Measurements from ENCODE around the gene KIF4A.
"Not testable (repeated sequence)": the region's sequence is repeated elsewhere in the genome, so short reads cannot be mapped to it uniquely, and the experiment has no call there.

KIF4A gene, protein sequence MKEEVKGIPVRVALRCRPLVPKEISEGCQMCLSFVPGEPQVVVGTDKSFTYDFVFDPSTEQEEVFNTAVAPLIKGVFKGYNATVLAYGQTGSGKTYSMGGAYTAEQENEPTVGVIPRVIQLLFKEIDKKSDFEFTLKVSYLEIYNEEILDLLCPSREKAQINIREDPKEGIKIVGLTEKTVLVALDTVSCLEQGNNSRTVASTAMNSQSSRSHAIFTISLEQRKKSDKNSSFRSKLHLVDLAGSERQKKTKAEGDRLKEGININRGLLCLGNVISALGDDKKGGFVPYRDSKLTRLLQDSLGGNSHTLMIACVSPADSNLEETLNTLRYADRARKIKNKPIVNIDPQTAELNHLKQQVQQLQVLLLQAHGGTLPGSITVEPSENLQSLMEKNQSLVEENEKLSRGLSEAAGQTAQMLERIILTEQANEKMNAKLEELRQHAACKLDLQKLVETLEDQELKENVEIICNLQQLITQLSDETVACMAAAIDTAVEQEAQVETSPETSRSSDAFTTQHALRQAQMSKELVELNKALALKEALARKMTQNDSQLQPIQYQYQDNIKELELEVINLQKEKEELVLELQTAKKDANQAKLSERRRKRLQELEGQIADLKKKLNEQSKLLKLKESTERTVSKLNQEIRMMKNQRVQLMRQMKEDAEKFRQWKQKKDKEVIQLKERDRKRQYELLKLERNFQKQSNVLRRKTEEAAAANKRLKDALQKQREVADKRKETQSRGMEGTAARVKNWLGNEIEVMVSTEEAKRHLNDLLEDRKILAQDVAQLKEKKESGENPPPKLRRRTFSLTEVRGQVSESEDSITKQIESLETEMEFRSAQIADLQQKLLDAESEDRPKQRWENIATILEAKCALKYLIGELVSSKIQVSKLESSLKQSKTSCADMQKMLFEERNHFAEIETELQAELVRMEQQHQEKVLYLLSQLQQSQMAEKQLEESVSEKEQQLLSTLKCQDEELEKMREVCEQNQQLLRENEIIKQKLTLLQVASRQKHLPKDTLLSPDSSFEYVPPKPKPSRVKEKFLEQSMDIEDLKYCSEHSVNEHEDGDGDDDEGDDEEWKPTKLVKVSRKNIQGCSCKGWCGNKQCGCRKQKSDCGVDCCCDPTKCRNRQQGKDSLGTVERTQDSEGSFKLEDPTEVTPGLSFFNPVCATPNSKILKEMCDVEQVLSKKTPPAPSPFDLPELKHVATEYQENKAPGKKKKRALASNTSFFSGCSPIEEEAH

GRCh38 chrX:70289793-70290770 is at the start of gene KIF4A, which contains the start of gene PDZD11:
TSS of gene KIF4A (plus strand) at chrX:70290104. CDS start at chrX:70290459, 355 bp downstream.
TSS of gene PDZD11 (minus strand) at chrX:70289927. CDS start at chrX:70289341, 586 bp downstream.
- DNase-seq (ENCODE audit: low spot score), result peak; percentile 88

GRCh38 chrX:70240751-70241150 is 49.2 kb upstream of the KIF4A start:
- no peak for DNase-seq (ENCODE audit: low spot score)

- DNase-seq (ENCODE audit: low spot score), result no peak
Measured at GRCh38 chrX:70241501-70241900, 48.4 kb upstream of the KIF4A start.

DNA sequence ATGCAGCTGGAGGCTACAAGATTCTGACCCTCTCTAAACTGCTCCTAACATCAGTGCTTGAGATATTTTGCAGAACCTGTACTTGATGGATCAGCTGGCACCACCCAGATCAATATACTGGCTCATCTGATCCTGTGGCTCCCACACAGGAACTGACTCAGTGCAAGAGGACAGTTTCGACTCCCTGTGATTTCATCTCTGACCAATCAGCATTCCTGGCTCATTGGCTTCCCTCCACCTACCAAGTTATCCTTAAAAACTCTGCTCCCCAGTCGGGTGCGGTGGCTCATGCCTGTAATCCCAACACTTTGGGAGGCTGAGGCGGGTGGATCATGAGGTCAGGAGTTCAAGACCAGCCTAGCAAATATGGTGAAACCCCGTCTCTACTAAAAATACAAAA is 46.3 kb upstream of the KIF4A start:
- DNase-seq (ENCODE audit: low spot score), result not testable (repeated sequence)

DNA sequence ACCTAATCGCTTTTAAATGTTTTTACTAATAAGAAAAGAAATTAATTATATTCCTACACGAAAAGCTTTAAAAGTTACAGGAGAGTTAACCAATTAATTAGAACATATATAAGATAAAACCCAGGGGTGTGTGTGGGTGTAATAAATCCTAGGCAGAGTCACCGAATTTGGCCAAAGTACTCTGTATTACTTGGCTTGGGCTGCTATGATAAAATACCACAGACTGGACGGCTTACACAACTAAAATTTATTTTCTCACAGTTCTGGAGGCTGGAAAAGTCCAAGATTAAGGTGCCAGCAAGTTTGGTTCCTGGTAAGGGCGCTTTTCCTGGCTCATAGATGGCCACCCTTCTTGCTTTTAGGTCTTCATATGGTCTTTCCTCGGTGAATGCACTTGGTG is 45.0 kb upstream of the KIF4A start:
- DNase-seq (ENCODE audit: low spot score), result no peak

DNA sequence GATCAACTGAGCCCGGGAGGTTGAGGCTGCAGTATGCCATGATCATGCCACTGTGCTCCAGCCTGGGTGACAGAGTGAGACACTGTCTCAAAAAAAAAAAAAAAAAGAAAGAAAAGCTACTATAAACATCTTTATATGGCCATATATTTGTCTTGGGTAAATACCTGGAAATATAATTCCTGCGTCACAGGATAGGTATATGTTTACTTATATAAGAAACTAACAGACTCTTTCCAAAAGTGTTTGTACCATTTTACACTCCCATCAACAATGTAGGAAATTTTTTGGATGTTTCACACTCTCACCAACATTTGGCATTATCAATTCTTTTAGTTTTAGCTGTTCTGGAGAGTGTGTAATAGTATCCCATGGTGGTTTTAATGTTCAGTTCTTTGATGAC is 42.7 kb upstream of the KIF4A start:
- DNase-seq (ENCODE audit: low spot score), result no peak

GRCh38 chrX:70252491-70252890 is 37.4 kb upstream of the KIF4A start:
- DNase-seq (ENCODE audit: low spot score), result no peak

DNA sequence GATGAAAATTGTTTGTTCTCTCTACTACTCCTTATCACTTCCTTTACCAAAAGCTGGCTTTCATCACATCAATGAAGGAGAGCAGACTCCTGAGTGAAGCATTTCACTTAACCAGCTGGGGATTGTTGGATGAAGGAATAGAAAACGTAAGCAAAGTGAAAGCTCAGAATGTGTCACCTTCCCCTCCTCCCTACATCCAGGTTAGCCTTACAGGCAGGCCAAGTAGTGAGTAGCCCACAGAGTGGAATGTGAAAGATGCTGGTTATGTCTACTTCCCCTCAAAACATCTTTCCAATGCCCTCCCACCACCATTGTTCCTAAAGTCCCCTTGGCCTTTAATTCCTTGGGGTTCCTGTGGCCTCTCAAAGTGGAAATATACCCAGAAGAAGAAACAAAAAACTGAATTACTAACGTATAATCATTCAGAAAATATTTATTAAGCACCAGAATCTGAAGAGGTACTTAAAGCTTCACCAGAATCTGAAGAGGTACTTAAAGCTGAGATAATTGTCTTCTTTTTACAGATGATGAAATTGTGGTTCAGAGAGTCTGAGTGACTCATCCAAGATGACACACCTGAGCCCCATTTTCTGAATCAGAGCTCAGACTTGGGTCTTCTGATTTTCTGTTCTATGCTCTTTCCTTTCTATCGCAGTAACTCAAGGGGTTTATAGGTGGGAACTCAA is 36.4 kb upstream of the KIF4A start:
- no peak for DNase-seq (ENCODE audit: low spot score)

DNA sequence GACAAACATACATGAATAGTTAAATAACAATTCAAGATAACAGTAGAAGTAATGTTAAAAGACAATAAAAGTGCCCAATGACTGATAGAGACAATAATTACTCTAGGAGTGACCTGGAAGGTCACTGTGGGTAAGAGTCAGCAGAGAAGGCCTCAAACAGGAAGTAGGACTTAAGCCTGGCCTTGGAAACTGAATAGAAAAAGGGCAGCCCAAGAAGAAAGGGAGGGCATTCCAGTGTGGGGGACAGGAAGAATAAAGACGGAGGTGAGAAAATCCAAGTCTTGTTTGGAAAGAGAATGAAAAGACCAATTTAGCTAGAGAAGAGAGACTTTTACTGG is 35.9 kb upstream of the KIF4A start:
- no peak for DNase-seq (ENCODE audit: low spot score)

DNA sequence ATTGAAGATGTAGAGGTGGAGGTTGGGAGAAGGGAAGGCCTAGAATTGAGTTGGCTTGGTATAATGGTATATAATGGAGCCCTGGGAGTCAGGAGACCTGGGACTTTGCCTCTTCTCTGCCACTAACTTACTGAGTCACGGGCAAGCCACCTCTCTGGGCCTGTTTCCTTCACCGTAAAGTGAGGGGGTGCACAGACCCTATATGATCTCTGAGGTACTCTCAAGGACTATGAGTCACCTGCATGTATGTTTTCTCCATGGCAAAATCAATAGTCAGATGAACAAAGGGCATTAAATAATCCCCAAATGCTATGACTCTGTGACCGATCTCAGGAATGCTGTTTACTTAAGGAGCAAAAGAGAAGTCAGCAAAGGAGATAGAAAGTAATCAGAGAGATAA is 35.0 kb upstream of the KIF4A start:
- DNase-seq (ENCODE audit: low spot score), result no peak

DNA sequence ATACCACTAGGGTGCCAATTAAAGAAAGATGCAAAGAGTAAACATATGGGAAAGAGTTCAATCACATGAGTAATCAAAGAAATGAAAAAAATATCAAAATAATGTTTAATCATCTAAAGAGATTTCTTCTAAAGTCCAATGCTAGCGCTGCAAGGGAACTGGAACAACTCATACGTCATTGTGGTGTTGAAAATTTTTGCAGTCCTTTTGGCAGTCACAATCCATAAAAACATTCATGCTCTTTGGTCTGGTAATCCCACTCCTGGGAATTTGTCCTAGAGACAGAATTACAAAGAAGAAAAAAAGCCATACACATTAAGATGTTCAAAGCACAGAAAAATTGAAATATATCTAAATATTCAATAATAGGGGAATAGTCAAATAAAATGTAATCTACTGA is 34.5 kb upstream of the KIF4A start:
- DNase-seq (ENCODE audit: low spot score), result no peak

GRCh38 chrX:70257423-70258288 is 32.2 kb upstream of the KIF4A start:
- no peak for DNase-seq (ENCODE audit: low spot score)

DNA sequence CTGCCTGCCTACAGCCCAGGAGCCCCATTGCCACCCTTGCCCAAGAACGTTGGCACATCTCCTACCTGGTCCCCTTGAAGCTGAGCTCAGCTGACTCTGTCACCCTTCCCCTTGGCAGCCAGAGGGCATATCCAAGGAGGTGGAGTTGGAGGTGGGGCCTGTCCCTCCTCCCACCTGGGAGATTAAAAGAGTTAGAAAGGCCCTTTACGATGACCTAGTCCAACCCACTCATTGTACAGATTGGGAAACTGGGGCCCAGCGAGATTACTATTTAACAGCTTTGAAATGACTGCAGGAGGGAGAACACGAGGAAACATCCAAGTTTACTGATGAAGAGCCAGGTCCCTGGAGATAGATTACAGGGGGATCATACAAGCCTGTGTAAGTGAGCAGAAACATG is 29.8 kb upstream of the KIF4A start, which contains the start of gene P2RY4:
P2RY4 (minus strand) TSS at position 101 of the 400 bp plus-strand sequence. CDS start 580 bp downstream, outside the sequence.
- DNase-seq (ENCODE audit: low spot score), result no peak

DNA sequence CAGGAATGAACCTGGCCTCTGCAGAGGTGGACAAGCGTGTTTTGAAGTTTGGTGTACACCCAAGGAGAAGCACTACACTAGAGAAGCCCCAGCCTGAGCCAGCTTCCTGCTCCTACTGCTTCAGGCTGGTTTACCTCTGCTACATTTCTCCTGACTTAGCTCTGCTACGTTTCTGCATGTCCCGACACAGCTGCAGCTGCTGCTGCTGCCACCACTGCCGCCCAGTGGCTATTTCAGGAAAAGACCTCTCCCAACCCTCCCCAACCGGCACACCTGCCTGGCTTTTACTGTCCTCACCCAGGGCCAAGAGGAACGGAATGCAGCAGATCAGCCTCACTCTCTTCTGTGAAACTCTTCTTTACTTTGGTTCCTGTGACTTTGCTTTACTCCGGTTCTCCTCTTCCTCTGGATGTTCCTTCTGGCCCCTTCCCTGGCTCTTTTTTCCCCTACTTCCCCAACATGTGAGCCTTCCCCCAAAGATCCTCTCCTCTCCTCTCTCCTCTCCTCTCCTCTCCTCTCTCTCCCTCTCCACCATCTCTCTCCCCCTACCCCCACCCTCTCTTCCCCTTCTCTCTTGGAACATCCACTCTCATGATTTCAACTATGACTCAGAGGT is 26.8 kb upstream of the KIF4A start:
- no peak for DNase-seq (ENCODE audit: low spot score)

DNA sequence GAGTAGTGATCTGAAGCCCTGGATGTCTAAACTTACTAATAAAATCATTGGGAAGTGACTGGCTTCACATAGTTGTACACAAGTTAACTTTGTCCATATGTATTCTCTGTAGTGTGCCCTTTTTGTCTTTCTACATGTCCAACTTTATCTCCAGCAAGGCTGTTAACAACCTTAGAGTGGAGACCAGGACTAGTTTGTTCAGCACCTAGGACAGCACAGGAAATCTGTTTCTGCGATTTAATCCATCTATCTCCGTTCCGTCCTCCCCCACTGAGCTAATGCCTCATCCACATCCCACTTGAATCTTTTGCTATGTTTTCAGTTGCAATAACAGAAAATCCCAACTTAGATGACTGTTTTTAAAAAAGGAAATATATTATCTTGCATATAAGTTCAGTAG is 25.1 kb upstream of the KIF4A start:
- DNase-seq (ENCODE audit: low spot score), result no peak

DNA sequence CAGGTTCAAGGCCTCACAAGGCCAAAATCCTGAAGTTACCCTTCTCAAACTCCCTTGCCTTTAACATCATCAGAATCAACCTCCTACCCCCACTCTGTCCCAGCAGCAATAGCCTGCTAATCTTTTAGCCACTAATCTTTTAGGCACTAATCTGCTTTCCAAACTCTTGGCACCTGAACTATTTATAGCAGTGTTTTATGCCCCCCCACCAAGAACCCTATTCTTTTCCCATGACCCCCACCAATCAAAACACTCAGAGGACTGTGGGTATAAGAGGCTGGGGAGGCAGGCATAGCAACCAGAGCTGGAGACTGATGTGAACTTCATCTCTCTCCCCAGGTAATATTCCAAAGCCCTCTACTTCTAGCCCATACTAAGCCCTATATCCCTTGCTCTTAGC is 21.9 kb upstream of the KIF4A start, which contains the start of gene ARR3:
ARR3 (plus strand) TSS at position 301 of the 400 bp plus-strand sequence. CDS start 1,052 bp downstream, outside the sequence.
- DNase-seq (ENCODE audit: low spot score), result no peak

DNA sequence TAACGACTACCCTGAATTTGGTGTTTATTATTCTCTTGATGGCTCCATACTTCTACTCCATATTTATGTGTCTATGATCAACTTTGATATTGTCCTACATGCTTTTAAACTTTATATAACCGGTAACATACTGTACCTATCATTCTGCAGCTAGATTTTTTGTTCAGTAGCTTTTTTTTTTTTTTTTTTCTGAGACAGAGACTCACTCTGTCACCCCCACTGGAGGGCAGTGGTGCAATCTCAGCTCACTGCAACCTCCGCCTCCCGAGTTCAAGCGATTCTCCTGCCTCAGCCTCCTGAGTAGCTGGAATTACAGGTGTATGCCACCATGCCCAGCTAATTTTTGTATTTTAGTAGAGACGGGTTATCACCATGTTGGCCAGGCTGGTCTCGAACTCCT is 15.9 kb upstream of the KIF4A start:
- not testable (repeated sequence) for DNase-seq (ENCODE audit: low spot score)

GRCh38 chrX:70279081-70279480 is 10.8 kb upstream of the KIF4A start:
- no peak for DNase-seq (ENCODE audit: low spot score)

GRCh38 chrX:70280573-70280972 is 9.3 kb upstream of the KIF4A start:
- no peak for DNase-seq (ENCODE audit: low spot score)
